C4-2B (cell line): ENCODE data around the gene WIPF3.

Source experiments
- CTCF ChIP-seq: fragments of 450-650 bp; conservative IDR thresholded peaks from 2 replicates; pipeline ENCODE4 v1.5.1; 2017; ENCODE audit warnings: mild to moderate bottlenecking
- ZFX ChIP-seq: fragments of 450-650 bp; IDR thresholded peaks from 2 replicates; pipeline ENCODE4 v1.6.1; 2017

- TF ChIP-seq ZFX (no peak), CTCF (no peak)
Measured at GRCh38 chr7:29893351-29893965, 87.2 kb downstream of the WIPF3 start.
